A673 (cell line): ENCODE data around the gene IP6K1. TPM values are rescaled to one million over a fixed set of nuclear protein-coding genes. Genes with fewer than 3 reads are reported as not detected.
"Not testable (repeated sequence)": the region's sequence is repeated elsewhere in the genome, so short reads cannot be mapped to it uniquely, and the experiment has no call there.

Experiments used
- BruUV-seq: library from RNA; stranded (reverse); fragments of 400-500 nt; replicated peaks from 2 replicates; lab custom pipeline; 2021; lab: Mats Ljungman, UMichigan
- CTCF ChIA-PET: fragments of 300-600 bp; sonication (Branson Sonifier 250); formaldehyde crosslinking; loops from one replicate; lab custom pipeline; 2022; ENCODE audit warnings: antibody characterized with exemption; lab: Charles Lee
- POLR2A ChIA-PET: fragments of 300-600 bp; sonication (Branson Sonifier 250); formaldehyde crosslinking; loops from one replicate; lab custom pipeline; 2022; ENCODE audit warnings: antibody characterized with exemption; ENCODE audit not compliant: low non-redundant PET; lab: Charles Lee
- DNase-seq: peaks from one replicate; pipeline ENCODE4 v3.0.0-alpha.2; 2015; ENCODE audit warnings: low spot score
- H3K27ac ChIP-seq: fragments of 200-600 bp; sonication (generic); 2 replicates; pipeline ENCODE4 v1.5.1; 2016; ENCODE audit warnings: mixed run types, low read depth, mild to moderate bottlenecking, mixed read lengths, antibody characterized with exemption, low read length; ENCODE audit not compliant: poor library complexity, severe bottlenecking
- H3K27me3 ChIP-seq: fragments of 200-600 bp; sonication (generic); replicated peaks from 2 replicates; pipeline ENCODE4 v1.6.1; 2017; ENCODE audit warnings: mixed run types, low read depth, mild to moderate bottlenecking, mixed read lengths, antibody characterized with exemption, low read length; ENCODE audit not compliant: insufficient read depth, poor library complexity
- H3K36me3 ChIP-seq: fragments of 200-600 bp; sonication (generic); 2 replicates; pipeline ENCODE4 v1.6.1; 2016; ENCODE audit warnings: mixed run types, mild to moderate bottlenecking, mixed read lengths, antibody characterized with exemption, low read length; ENCODE audit not compliant: insufficient read depth, poor library complexity, severe bottlenecking
- H3K4me1 ChIP-seq: fragments of 200-600 bp; sonication (generic); 2 replicates; pipeline ENCODE4 v1.6.1; 2017; ENCODE audit warnings: mixed run types, mild to moderate bottlenecking, mixed read lengths, antibody characterized with exemption, low read length; ENCODE audit not compliant: insufficient read depth, poor library complexity, severe bottlenecking
- H3K4me3 ChIP-seq: fragments of 200-600 bp; sonication (generic); 2 replicates; pipeline ENCODE4 v1.5.1; 2016; ENCODE audit warnings: low read depth, mixed run types, mild to moderate bottlenecking, mixed read lengths, low read length; ENCODE audit not compliant: poor library complexity, severe bottlenecking
- H3K9me3 ChIP-seq: fragments of 200-600 bp; sonication (generic); 2 replicates; pipeline ENCODE4 v1.6.1; 2016; ENCODE audit warnings: mixed run types, low read depth, mild to moderate bottlenecking, mixed read lengths, antibody characterized with exemption, low read length; ENCODE audit not compliant: poor library complexity, severe bottlenecking
- EZH2 ChIP-seq: fragments of 200-600 bp; sonication (generic); IDR thresholded peaks from 2 replicates; pipeline ENCODE4 v1.6.1; 2017; ENCODE audit warnings: borderline replicate concordance, low read depth, mild to moderate bottlenecking, mixed read lengths, antibody characterized with exemption, low read length; ENCODE audit not compliant: poor library complexity, severe bottlenecking
- intact Hi-C: fragments of 100-400 bp; cut with micrococcal nuclease; formaldehyde crosslinking; loops from one replicate; pipeline ENCODE4 v1.10.0; 2022; ENCODE audit not compliant: unreplicated experiment
- total RNA-seq: library from RNA; stranded (reverse); gene quantifications from 2 replicates; pipeline ENCODE4 v1.2.3, GENCODE V29; 2021
- TF ChIP-seq, protein P1 (sequence below): fragments of 300-800, 200-600 bp; sonication (generic); conservative IDR thresholded peaks from 2 replicates; pipeline ENCODE4 v1.5.1; 2017; ENCODE audit warnings: low read depth, mild to moderate bottlenecking, antibody characterized with exemption, low read length, moderate library complexity, mixed read lengths

Gene IP6K1
- total RNA-seq, 1 experiment from 2014 or later, result 29.0 TPM

GRCh38 chr3:49685103-49685502, 101.2 kb downstream of the IP6K1 start:
- intact Hi-C loops, H3K4me1 ChIP-seq, BruUV-seq, DNase-seq, H3K27me3 ChIP-seq, H3K36me3 ChIP-seq, H3K9me3 ChIP-seq, H3K27ac ChIP-seq, H3K4me3 ChIP-seq, POLR2A ChIA-PET, CTCF ChIA-PET: not testable (repeated sequence)

DNA sequence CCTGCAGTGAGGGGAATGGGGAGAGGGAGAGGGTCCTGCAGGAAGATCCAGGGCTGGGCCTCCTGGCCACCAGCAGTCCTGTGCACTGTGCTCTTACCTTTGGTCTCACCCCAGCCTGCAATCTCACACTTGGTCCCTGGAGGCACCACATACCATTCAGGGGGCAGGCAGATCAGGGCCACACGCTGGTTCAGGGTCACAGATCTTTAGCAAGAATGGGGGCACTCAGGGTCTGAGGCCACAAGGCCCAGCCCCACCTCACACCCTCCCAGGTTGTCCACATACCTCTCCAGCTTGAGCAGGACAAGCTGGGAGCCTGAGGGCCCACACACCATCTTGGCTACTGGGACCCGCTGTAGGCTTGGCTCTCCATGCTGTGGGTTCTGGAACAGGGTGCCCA, 101.9 kb downstream of the IP6K1 start:
- H3K9me3 ChIP-seq, H3K27me3 ChIP-seq, H3K4me1 ChIP-seq, intact Hi-C loops, H3K4me3 ChIP-seq, DNase-seq, BruUV-seq, H3K36me3 ChIP-seq, CTCF ChIA-PET, H3K27ac ChIP-seq, POLR2A ChIA-PET: not testable (repeated sequence)

DNA sequence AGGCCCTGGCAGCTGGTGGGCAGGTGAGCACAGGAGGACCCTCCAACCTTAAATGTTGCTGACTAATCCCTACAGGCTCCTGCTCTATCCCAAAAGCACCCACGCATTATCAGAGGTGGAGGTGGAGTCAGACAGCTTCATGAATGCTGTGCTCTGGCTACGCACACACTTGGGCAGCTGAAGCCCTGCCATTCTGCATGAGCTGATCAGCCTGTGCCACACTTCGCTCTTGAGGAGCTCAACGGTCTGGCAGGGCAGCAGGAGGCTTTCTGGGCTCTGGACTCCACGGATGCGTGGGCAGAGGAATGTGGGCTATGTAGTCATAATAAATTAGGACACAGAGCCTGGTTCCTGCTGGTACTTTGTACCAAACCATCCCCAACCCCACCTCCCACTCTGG, 103.2 kb downstream of the IP6K1 start:
- no peaks in the 10 kb centered on the region for H3K27me3 ChIP-seq
- intact Hi-C loops, result no loop called here
- TF ChIP-seq EZH2, result no peak
- TF ChIP-seq, protein P1, sequence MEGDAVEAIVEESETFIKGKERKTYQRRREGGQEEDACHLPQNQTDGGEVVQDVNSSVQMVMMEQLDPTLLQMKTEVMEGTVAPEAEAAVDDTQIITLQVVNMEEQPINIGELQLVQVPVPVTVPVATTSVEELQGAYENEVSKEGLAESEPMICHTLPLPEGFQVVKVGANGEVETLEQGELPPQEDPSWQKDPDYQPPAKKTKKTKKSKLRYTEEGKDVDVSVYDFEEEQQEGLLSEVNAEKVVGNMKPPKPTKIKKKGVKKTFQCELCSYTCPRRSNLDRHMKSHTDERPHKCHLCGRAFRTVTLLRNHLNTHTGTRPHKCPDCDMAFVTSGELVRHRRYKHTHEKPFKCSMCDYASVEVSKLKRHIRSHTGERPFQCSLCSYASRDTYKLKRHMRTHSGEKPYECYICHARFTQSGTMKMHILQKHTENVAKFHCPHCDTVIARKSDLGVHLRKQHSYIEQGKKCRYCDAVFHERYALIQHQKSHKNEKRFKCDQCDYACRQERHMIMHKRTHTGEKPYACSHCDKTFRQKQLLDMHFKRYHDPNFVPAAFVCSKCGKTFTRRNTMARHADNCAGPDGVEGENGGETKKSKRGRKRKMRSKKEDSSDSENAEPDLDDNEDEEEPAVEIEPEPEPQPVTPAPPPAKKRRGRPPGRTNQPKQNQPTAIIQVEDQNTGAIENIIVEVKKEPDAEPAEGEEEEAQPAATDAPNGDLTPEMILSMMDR, result no peak
- DNase-seq, result no peak
- H3K4me3 ChIP-seq, result no peak overlapping the region
- POLR2A ChIA-PET, result no interaction called here
- TSS peak; percentile 25 for BruUV-seq
- H3K36me3 ChIP-seq, result no peaks in the 10 kb centered on the region
- H3K4me1 ChIP-seq, result no peaks in the 10 kb centered on the region
- H3K27ac ChIP-seq, result no peak overlapping the region
- H3K9me3 ChIP-seq, result no peaks in the 10 kb centered on the region
- CTCF ChIA-PET, result no interaction called here

DNA sequence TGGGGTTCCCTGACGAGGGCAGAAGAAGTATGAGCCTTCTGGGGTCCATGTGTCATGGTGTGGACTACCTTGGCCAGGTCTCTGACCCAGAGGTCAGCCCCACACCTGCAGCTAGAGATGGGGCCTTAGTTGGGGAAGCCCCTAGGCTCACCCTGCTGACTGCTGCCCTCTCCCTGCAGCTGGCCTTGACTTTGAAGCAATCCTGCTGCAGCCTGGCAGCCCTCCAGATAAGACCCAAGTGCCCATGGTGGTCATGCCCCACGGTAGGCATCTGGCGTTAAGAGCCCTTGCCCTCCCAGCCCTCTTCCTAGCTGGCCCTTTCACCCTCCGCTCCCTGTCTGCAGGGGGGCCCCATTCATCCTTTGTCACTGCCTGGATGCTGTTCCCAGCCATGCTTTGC, 104.8 kb downstream of the IP6K1 start:
- Histone ChIP-seq H3K9me3 (no peaks in the 10 kb centered on the region), H3K36me3 (no peaks in the 10 kb centered on the region), H3K27me3 (no peaks in the 10 kb centered on the region), H3K4me1 (no peaks in the 10 kb centered on the region), H3K27ac (no peak overlapping the region), H3K4me3 (no peak overlapping the region)
- ChIA-PET CTCF (no interaction called here), POLR2A (no interaction called here)
- BruUV-seq, result no TSS peak
- intact Hi-C loops, result no loop called here
- DNase-seq, result no peak
- TF ChIP-seq, protein P1, result no peak
- no peak for TF ChIP-seq EZH2
